Islet precursor cell (in vitro differentiated cells): ENCODE measurements around the gene CACNG4.
A peak's percentile ranks its signal among the peaks of the same experiment; 100 is the strongest.

Source experiments
- DNase-seq: peaks from one replicate; pipeline ENCODE4 v3.0.0-alpha.2; 2018

CACNG4 gene

DNA sequence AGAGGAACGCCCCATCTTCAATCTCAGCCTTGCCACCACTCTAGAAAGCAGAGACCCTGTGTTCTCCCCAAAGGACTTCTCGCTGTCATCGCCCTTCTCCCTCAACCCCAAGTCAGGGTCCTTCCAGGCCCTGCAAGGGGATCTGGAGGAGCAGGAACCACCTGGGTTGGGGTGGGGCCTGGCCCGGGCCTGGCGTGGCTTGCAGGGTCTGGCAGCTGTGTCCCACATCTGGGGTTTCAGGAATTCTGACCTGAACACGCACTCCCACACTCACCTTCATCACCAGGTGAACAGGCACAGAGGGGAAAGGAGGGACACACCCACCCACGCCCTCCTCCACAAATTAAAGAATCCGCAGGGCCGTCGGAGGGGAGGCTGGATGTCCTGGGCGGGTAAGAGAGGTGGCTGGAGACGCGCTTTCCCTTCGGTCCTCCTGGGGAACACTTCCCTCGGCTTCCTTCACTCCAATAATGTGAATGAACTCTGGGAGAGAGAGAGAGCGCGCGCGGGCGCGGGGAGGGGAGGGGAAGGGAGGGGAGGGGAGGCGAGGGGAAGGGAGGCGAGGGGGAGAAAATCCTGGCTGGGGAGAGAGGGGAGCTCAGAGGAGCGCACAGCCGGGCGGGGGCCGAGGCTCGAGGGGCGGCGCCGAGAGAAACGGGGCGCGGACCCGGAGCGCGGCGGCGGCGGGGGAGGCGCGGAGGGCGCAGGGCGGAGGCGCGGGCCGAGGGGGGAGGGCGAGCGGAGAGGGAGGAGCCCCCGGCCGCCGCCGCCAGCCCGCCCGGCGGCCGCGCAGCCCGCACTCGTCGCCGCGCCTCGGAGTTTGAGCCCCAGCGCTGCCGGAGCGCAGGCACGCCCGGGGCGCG, at the start of gene CACNG4:
Gene CACNG4 (plus strand): TSS at position 799 of the 863 bp plus-strand sequence. CDS start 205 bp downstream, outside the sequence.
- DNase-seq, result peak; percentile 83

GRCh38 chr17:66915204-66915611, 49.3 kb upstream of the CACNG4 start:
- no peak for DNase-seq

DNA sequence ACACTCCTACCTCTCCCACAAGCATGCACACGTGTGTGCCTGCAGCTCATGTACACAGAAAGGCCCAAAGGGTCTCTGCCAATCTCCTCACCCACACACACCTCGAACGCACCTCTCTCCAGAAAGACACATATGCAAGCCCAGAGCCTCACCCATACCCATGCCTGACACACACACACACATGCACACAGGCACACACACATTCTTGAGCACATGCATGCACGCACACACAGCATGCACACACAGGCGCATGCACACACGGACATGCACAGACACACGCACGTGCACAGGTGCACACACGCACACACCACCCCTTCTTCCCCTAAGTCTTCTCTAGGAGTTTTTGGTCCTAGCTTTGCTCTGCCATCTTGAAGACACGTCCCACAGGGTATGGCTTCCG, 48.7 kb upstream of the CACNG4 start:
- no peak for DNase-seq

GRCh38 chr17:66916946-66917345, 47.6 kb upstream of the CACNG4 start:
- DNase-seq, result no peak

- DNase-seq, result no peak
Measured at GRCh38 chr17:66918896-66919295, 45.6 kb upstream of the CACNG4 start.

DNA sequence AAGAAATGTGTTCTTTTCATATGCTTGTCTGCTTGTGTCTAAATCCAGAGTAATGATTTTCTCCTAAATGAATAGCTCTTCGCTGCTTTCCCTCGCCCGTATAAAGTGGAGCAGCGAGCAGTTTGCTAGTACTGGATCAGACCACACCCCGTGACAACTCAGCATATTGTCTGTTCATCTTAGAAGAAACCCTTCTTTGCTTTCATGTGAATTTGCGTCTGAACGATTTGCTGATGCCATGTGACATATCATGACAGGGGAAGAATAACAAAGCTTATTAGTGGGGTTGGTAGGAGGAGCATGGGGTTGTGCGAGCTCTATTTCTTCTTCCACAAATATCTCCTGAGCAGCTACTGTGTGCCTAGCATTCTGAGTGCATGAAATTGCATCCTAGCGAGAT, 44.1 kb upstream of the CACNG4 start:
- no peak for DNase-seq

DNA sequence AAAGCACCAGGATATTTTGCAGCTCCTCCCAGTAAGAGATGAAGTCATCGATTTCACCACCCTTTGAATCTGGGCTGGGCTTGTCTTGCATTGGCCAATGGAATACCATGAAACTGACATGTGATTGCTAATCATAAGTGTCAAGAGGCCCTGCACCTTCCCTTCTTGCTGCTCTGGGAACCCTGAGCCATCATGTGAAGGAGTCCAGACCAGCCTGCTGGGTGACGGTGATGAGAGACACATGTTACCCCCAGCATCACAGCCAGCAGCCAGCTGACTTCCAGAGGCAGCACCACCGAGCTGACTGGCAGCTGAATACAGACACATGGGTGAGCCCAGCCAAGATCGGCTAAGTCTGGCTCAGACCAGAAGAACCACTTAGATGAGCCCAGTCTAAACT, 43.6 kb upstream of the CACNG4 start:
- no peak for DNase-seq

DNA sequence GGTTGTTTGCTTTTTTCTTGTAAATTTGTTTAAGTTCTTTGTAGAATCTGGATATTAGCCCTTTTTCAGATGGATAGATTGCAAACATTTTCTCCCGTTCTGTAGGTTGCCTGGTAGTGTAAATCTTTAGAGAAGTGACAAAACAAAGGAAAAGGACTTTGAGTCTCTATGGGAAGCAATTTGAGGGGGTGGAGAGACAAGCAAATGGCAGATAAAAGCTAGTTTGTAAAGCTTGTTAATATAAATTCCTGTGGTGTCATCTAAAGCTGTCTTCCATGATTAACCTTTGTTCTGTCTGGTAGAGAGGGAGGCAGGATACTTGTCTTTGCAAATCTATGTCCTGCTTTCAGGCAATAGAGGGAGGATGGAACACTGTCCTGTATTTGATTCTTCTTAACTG, 40.6 kb upstream of the CACNG4 start:
- no peak for DNase-seq

DNA sequence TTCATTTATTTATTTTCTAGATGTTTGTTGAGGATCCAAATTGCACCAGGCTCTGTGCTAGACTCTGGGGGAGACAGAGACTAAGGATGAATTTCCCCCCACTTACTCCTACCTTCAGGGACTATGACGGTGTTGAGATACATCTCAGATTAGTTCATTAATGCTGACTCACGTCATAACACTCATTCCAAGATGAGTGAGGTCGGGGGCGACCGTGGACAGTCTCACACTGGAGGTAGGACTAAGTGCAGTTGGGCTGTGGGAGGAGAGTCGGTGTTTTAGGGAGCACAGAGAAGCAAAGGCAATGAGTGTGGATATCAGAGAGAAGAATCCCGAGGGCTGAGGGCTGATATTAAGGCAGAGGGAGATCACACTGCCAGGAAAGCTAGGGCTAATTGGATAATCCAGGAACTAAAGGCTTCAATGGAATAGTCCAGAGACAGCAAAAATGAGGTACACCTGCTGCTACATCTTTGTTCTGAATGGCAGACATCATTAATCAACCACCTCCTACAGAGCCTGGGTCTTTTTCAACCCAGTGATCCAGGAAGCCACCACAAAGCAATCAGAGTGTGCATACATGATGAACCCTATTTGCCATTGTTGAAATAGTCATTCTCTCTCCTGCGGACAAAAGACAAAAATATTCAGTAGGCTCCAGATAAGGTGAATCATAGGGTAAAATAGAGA, 38.6 kb upstream of the CACNG4 start:
- DNase-seq, result no peak

DNA sequence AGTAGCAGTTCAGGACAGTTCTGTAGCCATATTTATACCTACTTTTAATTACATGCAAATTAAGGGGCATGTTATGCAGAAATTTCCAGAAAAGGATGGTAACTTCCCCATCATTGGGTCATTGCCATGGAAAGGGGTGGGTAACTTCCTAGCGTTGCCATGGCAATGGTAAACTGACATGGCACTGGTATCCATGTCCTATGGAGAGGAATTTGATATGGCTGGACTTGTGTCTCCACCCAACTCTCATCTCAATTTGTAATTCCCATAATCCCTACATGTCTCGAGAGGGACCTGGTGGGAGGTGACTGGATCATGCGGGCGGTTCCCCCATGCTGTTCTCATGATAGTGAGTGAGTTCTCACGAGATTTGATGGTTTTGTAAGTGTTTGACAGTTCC, 35.6 kb upstream of the CACNG4 start:
- no peak for DNase-seq

DNA sequence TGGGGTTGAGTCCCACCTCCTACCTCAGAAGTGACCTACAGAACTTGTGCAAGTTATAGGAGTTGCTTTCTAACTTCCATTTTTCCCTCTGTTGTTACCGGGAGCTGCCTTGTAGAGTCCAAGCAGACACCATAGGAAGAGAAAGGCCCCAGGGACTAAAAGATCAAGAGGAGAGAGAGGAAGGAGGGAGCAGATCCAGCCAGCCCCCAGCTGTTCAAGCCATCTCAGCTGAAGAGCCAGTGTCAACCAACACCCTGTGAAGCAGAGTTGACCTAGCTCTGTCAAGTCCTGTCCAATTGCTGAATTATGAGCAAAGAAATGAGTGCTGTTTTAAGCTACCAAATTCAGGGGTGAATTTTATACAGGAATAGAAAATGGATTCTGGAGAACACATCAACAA, 34.9 kb upstream of the CACNG4 start:
- DNase-seq, result no peak

- DNase-seq, result no peak
Measured at GRCh38 chr17:66930933-66931332, 33.6 kb upstream of the CACNG4 start.

GRCh38 chr17:66932311-66932710, 32.2 kb upstream of the CACNG4 start:
- DNase-seq, result no peak

- no peak for DNase-seq
Measured at GRCh38 chr17:66934040-66934439, 30.5 kb upstream of the CACNG4 start.

- no peak for DNase-seq
Measured at GRCh38 chr17:66935717-66936116, 28.8 kb upstream of the CACNG4 start.

- DNase-seq, result no peak
Measured at GRCh38 chr17:66938656-66939055, 25.9 kb upstream of the CACNG4 start.

DNA sequence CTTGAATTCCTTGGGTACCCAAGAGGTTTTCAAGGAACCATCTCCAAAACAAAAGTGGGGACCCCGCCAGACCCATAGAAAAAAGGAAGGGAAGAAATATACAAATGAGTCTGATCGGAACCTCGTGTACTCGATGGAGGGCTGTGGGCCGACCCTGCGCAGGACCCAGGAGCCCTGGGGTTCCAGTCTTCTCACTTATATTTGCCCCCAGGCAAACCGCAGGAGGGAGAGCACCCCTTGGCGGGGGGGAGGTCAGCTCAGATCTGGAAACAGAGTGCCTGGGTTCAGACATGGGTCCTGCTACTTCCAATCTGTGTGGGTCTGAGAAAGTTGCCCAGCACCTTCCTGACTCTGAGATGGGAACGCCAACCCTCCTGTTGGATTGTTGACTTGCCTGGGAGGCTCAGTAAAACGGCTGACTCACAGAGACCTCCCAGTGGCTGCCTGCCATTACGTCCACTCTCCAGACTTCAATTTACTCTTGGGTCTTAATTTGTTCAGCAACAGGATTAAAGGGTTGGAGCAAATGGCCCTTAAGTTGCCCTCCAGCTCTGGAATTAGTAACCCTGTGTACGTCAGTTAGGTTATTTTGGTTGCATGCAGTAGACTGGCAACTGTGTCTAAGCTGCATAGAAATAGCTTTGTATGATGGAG, 24.9 kb upstream of the CACNG4 start:
- peak; percentile 79 for DNase-seq

GRCh38 chr17:66941249-66941648, 23.3 kb upstream of the CACNG4 start:
- no peak for DNase-seq

GRCh38 chr17:66941773-66942450, 22.6 kb upstream of the CACNG4 start:
- no peak for DNase-seq

DNA sequence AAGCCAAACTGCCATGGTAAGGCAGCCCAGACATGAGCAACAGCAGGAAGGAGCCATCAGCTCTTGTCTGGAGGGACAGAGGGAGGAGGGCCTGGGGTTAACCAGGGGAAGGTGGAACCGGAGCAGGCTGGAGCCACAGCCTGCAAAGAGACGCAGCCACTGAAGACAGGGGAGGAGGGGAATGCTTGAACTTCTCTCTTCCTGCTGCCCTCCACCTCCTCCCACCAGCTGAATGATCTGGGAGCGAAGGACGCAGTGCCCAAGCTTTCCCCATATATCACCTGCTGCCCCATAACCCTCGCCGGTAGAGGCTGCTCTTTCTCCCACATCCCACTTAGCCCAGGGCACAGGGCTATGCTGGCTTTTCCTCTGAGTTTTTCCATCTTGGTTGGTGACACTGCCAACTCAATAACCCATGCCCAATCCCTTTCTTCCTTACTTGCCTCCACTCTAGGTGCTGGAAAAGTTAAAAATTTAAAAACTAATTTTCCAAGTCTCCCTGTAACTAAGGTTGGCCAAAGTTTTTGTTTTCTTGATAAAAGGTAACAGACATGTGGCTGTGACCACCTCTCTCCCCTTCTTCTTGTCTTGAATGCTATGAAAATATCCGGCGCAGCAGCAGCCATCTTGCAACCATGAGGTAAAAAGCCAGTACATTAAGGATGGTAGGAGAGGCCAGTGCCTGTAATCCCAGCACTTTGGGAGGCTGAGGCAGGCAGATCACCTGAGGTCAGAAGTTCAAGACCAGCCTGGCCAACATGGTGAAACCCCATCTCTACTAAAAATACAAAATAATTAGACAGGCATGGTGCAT, 21.8 kb upstream of the CACNG4 start:
- DNase-seq, result peak; percentile 89

DNA sequence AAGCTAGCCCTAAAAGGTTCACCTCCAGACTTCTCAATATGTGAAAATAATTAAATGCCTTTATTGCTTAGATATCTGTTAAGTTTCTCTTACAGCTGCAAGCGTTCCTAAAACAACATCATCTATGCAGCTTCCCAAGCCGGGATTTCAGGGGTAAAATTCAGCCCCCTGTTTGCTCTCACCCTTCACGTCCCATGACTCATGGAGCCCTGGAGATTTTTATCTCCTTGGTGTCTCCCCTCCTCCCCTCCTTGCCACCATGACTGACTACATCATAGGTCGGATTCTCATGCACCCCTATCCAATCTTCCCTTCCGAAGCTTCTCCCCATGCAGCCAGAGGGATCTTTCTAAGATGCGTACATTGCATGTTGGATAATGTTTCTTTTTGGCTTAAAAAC, 21.0 kb upstream of the CACNG4 start:
- DNase-seq, result peak; percentile 82
